Measurements from ENCODE around the gene KIF2A. TPM values are rescaled to one million over a fixed set of nuclear protein-coding genes. Genes with fewer than 3 reads are reported as not detected.
A peak's percentile ranks its signal among the peaks of the same experiment; 100 is the strongest.

Gene KIF2A
- total RNA-seq = 96.2 and 101 TPM in 2 replicates
- long read RNA-seq, transcript KIF2A-202 (20 exons, 2,539 nt) = major isoform, 6 of 40 reads
- long read RNA-seq, partial matches to known transcripts = 17 of 40 reads
- long read RNA-seq, other reads (novel, unspliced or antisense) = 15 of 40 reads

DNA sequence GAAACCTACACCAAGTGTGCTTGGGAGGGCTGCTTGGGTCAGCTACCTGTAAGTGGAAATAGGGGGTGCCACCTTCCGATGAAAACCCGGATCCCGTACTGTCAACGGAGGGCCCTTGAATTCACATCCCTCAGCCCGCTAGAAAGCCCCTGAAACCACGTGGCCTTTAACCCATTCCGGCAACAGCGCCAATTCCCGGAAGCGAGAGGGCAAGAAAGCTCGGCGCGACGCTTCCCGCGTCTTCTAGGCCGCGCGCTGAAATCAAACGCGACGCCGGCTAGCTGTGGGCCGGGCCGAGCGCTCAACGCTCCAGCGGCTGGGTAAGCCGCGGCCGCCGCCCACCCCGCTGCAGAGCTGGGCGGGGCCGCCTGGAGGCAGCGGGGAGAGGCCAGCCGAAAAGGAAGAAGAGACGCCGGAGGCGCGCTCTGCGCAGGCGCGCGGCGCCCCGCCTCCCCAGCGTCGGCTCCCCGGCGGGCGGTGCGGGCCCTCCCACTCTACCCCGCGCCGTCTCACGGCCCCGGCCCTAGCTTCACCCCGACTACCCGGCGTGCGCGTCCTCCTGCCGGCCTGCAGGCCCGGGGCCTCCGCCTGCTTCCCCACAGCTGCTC, at the start of gene KIF2A:
TSS of gene KIF2A (plus strand) at position 492 of the 608 bp plus-strand sequence. CDS start 267 bp downstream, outside the sequence.
- H3K4me3 Mint-ChIP-seq = peak within 1 kb of the TSS; percentile 95

GRCh38 chr5:62257020-62257367, 49.0 kb upstream of the KIF2A start:
- no peak for DNase-seq (ENCODE audit: low read depth, low spot score)
- no peaks in the 10 kb centered on the region for H3K4me1 Mint-ChIP-seq
- TF ChIP-seq, protein P1, sequence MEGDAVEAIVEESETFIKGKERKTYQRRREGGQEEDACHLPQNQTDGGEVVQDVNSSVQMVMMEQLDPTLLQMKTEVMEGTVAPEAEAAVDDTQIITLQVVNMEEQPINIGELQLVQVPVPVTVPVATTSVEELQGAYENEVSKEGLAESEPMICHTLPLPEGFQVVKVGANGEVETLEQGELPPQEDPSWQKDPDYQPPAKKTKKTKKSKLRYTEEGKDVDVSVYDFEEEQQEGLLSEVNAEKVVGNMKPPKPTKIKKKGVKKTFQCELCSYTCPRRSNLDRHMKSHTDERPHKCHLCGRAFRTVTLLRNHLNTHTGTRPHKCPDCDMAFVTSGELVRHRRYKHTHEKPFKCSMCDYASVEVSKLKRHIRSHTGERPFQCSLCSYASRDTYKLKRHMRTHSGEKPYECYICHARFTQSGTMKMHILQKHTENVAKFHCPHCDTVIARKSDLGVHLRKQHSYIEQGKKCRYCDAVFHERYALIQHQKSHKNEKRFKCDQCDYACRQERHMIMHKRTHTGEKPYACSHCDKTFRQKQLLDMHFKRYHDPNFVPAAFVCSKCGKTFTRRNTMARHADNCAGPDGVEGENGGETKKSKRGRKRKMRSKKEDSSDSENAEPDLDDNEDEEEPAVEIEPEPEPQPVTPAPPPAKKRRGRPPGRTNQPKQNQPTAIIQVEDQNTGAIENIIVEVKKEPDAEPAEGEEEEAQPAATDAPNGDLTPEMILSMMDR (conservative IDR thresholded peaks at IDR 0.05) = no peak
- H3K4me3 Mint-ChIP-seq = no peak overlapping the region
- H3K36me3 Mint-ChIP-seq (ENCODE audit: low read depth) = no peaks in the 10 kb centered on the region
- no peaks in the 10 kb centered on the region for H3K27me3 Mint-ChIP-seq (ENCODE audit: low read depth)
- H3K9me3 Mint-ChIP-seq = no peaks in the 10 kb centered on the region
- H3K27ac Mint-ChIP-seq (ENCODE audit: unreplicated experiment) = no peak overlapping the region

More for the DNA sequence above, at the start of gene KIF2A:
- Mint-ChIP-seq H3K36me3 (ENCODE audit: low read depth) (peaks cover 2% of the 10 kb centered on the region), H3K27ac (ENCODE audit: unreplicated experiment) (peak within 1 kb of the TSS; percentile 96), H3K9me3 (no peaks in the 10 kb centered on the region), H3K4me1 (peaks cover 39% of the 10 kb centered on the region), H3K27me3 (ENCODE audit: low read depth) (no peaks in the 10 kb centered on the region)
- DNase-seq (ENCODE audit: low read depth, low spot score) = peak; percentile 79
- TF ChIP-seq, protein P1 (conservative IDR thresholded peaks at IDR 0.05) = no peak

- DNase-seq (ENCODE audit: low read depth, low spot score) = no peak
- no peaks in the 10 kb centered on the region for H3K27me3 Mint-ChIP-seq (ENCODE audit: low read depth)
- H3K27ac Mint-ChIP-seq (ENCODE audit: unreplicated experiment) = no peak overlapping the region
- no peaks in the 10 kb centered on the region for H3K36me3 Mint-ChIP-seq (ENCODE audit: low read depth)
- no peaks in the 10 kb centered on the region for H3K4me1 Mint-ChIP-seq
- no peak overlapping the region for H3K4me3 Mint-ChIP-seq
- TF ChIP-seq, protein P1 (conservative IDR thresholded peaks at IDR 0.05) = no peak
- H3K9me3 Mint-ChIP-seq = no peaks in the 10 kb centered on the region
Observed at GRCh38 chr5:62258654-62259053, 47.4 kb upstream of the KIF2A start.

DNA sequence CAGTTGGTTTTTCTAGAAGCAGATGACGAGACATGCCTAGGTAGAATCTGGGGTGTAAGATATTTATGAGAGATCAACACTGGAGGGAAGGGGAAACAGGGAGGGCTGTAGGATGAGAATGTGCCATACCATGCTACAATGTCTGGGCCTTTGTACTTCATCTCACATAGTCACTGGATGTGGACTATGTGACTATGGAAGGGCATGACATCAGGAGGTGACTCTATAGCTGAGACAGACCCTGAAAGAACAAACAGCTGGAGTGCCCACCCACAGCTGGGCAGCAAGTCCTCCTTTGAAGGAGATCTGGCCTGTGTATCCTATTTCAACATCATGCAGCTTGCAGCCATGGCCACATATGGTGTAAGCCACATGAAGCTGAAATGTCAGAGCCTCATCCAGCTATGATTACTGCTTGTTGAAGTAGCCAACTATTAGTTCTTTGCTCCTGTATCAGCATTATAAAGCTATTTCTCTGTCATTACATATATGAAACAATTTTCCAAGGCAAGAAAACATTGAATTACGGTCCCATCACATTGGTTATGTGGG, 46.2 kb upstream of the KIF2A start:
- H3K27me3 Mint-ChIP-seq (ENCODE audit: low read depth) = no peaks in the 10 kb centered on the region
- DNase-seq (ENCODE audit: low read depth, low spot score) = no peak
- no peak overlapping the region for H3K27ac Mint-ChIP-seq (ENCODE audit: unreplicated experiment)
- TF ChIP-seq, protein P1 (conservative IDR thresholded peaks at IDR 0.05) = no peak
- H3K4me3 Mint-ChIP-seq = no peak overlapping the region
- no peaks in the 10 kb centered on the region for H3K9me3 Mint-ChIP-seq
- H3K4me1 Mint-ChIP-seq = no peaks in the 10 kb centered on the region
- no peaks in the 10 kb centered on the region for H3K36me3 Mint-ChIP-seq (ENCODE audit: low read depth)

DNA sequence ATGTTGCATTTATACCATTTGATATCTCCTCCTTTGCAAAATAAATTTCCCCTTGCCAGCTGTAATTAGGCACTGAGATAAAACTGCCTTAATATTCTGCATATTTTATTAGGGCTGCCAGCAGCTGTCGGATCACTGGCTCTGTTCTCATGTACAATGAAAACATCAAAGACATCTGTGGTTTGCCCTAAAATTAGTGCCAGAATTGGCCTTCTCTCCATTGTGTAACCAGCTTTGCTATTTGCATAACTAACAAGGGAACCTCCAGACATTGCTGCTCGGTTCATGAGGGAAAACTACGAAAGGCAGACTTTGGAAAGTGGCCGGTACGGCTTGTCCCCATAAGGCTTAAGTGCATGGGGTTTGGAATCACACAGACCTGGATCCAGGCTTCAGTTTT, 45.5 kb upstream of the KIF2A start:
- no peak overlapping the region for H3K4me3 Mint-ChIP-seq
- TF ChIP-seq, protein P1 (conservative IDR thresholded peaks at IDR 0.05) = no peak
- H3K27me3 Mint-ChIP-seq (ENCODE audit: low read depth) = no peaks in the 10 kb centered on the region
- H3K9me3 Mint-ChIP-seq = no peaks in the 10 kb centered on the region
- H3K27ac Mint-ChIP-seq (ENCODE audit: unreplicated experiment) = no peak overlapping the region
- no peaks in the 10 kb centered on the region for H3K36me3 Mint-ChIP-seq (ENCODE audit: low read depth)
- no peak for DNase-seq (ENCODE audit: low read depth, low spot score)
- no peaks in the 10 kb centered on the region for H3K4me1 Mint-ChIP-seq
